Activated CD4-positive, CD25-positive, alpha-beta regulatory T cell treated with anti-CD3 and anti-CD28 coated beads, Interleukin-2, amount 50 U/mL, for 24 hours (primary cell): ENCODE results near the gene SATB1.
"Not testable (repeated sequence)": the region's sequence is repeated elsewhere in the genome, so short reads cannot be mapped to it uniquely, and the experiment has no call there.

Experiments
- ATAC-seq, 2 donors: fragments of 150-1000 bp; cut with Tn5 transposase; one replicate each; pipeline ENCODE4 v1.10.0; 2021; ENCODE audit warnings: mild to moderate bottlenecking in 1 of 2, moderate library complexity in 1 of 2

Gene SATB1

GRCh38 chr3:18351823-18352744 is 73.1 kb downstream of the SATB1 start:
- ATAC-seq = no peak

- ATAC-seq = no peak
Observed at GRCh38 chr3:18351069-18351628, 74.0 kb downstream of the SATB1 start.

- ATAC-seq = no peak
Observed at GRCh38 chr3:18349197-18349798, 75.8 kb downstream of the SATB1 start.

GRCh38 chr3:18346097-18346496 is 79.0 kb downstream of the SATB1 start:
- no peak for ATAC-seq

- ATAC-seq = no peak
Observed at GRCh38 chr3:18345015-18345367, 80.1 kb downstream of the SATB1 start.

GRCh38 chr3:18344306-18345014 is 80.7 kb downstream of the SATB1 start:
- ATAC-seq = no peak

- ATAC-seq = no peak
Observed at GRCh38 chr3:18343809-18344208, 81.3 kb downstream of the SATB1 start.

GRCh38 chr3:18338827-18339514 is 86.2 kb downstream of the SATB1 start:
- no peak for ATAC-seq

- no peak for ATAC-seq
Observed at GRCh38 chr3:18337231-18337630, 87.9 kb downstream of the SATB1 start.

GRCh38 chr3:18334837-18335601 is 90.1 kb downstream of the SATB1 start:
- ATAC-seq = no peak

GRCh38 chr3:18330772-18331441 is 94.2 kb downstream of the SATB1 start:
- not testable (repeated sequence) for ATAC-seq

GRCh38 chr3:18308096-18308650 is 117.0 kb downstream of the SATB1 start:
- ATAC-seq = no peak

- no peak for ATAC-seq
Observed at GRCh38 chr3:18307529-18307928, 117.6 kb downstream of the SATB1 start.

GRCh38 chr3:18302517-18302916 is 122.6 kb downstream of the SATB1 start:
- no peak for ATAC-seq

GRCh38 chr3:18301781-18302180 is 123.4 kb downstream of the SATB1 start:
- no peak for ATAC-seq

- no peak for ATAC-seq
Observed at GRCh38 chr3:18300916-18301315, 124.2 kb downstream of the SATB1 start.

GRCh38 chr3:18297126-18297525 is 128.0 kb downstream of the SATB1 start:
- no peak for ATAC-seq
